Activated effector memory CD4-positive, alpha-beta T cell treated with anti-CD3 and anti-CD28 coated beads, Interleukin-2, amount 50 U/mL, for 16 hours (primary cell): Measurements from ENCODE around the gene POP7.
"Not testable (repeated sequence)": the region's sequence is repeated elsewhere in the genome, so short reads cannot be mapped to it uniquely, and the experiment has no call there.

Experiments
- DNase-seq: peaks from one replicate; pipeline ENCODE4 v3.0.0-alpha.2; 2020

Gene POP7

GRCh38 chr7:100705753-100706671, at the start of gene POP7:
POP7 (plus strand) TSS chr7:100706121; CDS start chr7:100706831, 710 bp downstream.
- peak; percentile 100 for DNase-seq

- not testable (repeated sequence) for DNase-seq
Observed at GRCh38 chr7:100662194-100662776, 43.6 kb upstream of the POP7 start.

- no peak for DNase-seq
Observed at GRCh38 chr7:100665168-100665726, 40.7 kb upstream of the POP7 start.

GRCh38 chr7:100667331-100668068, 38.4 kb upstream of the POP7 start:
- DNase-seq: no peak

GRCh38 chr7:100668069-100668449, 37.9 kb upstream of the POP7 start:
- no peak for DNase-seq

- DNase-seq: not testable (repeated sequence)
Observed at GRCh38 chr7:100669106-100669505, 36.8 kb upstream of the POP7 start.

GRCh38 chr7:100670074-100670473, 35.8 kb upstream of the POP7 start:
- DNase-seq: no peak

GRCh38 chr7:100671353-100672327, 34.3 kb upstream of the POP7 start:
- no peak for DNase-seq

GRCh38 chr7:100673302-100673941, 32.5 kb upstream of the POP7 start, which contains the start of gene GNB2:
GNB2 (plus strand) TSS chr7:100673740; CDS start chr7:100676266, 2,526 bp downstream.
- DNase-seq: peak; percentile 99

GRCh38 chr7:100673942-100674410, 31.9 kb upstream of the POP7 start:
- peak; percentile 81 for DNase-seq

GRCh38 chr7:100674411-100675104, 31.4 kb upstream of the POP7 start:
- DNase-seq: peak; percentile 78

GRCh38 chr7:100675105-100675451, 30.8 kb upstream of the POP7 start:
- DNase-seq: no peak

- peak; percentile 94 for DNase-seq
Observed at GRCh38 chr7:100675581-100676350, 30.2 kb upstream of the POP7 start.

- no peak for DNase-seq
Observed at GRCh38 chr7:100676501-100677306, 29.2 kb upstream of the POP7 start.

GRCh38 chr7:100677308-100678267, 28.3 kb upstream of the POP7 start:
- no peak for DNase-seq

- no peak for DNase-seq
Observed at GRCh38 chr7:100678291-100678984, 27.5 kb upstream of the POP7 start.
